Renal cortical epithelial cell (primary cell): Measurements from ENCODE around the gene ZNF697. TPM values are rescaled to one million over a fixed set of nuclear protein-coding genes. Genes with fewer than 3 reads are reported as not detected.
A peak's percentile ranks its signal among the peaks of the same experiment; 100 is the strongest.

Experiments
- DNase-seq: peaks from one replicate; pipeline ENCODE4 v3.0.0-alpha.2; 2011; ENCODE audit warnings: low read depth
- total RNA-seq: library from RNA; depleted of rRNA; stranded (reverse); fragments of >200 nt; gene quantifications from 2 replicates; pipeline ENCODE4 v1.2.3, GENCODE V29; 2014

The ZNF697 gene
- total RNA-seq, 1 donor from 2014 or later: 15.0 TPM

DNA sequence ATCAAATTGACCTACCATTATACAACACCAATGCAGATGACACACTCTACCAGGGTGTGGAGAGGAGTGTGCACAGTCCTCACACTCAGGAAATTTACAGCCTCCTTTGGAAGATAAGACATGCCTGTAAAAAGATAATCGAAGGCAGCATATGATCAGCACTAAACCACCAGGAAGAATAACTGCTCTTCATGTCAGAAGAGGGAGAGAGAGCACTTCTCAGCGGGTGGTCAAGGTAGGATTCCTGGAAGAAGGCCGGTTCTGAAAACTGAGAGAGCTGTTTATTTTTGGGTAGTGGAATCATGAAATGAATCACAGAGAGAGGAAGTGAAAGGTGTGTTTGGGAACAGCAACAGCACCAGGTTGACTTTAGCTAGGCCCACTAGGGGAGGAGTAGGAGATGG lies 14.0 kb upstream of the ZNF697 start:
- DNase-seq: no peak

- DNase-seq: no peak
These were observed 12.4 kb upstream of the ZNF697 start for GRCh38 chr1:119660253-119661083.

- DNase-seq: no peak
These were observed 11.6 kb upstream of the ZNF697 start for GRCh38 chr1:119659628-119660027.

GRCh38 chr1:119656410-119656955 lies 8.4 kb upstream of the ZNF697 start:
- no peak for DNase-seq

- no peak for DNase-seq
These were observed 7.1 kb upstream of the ZNF697 start for GRCh38 chr1:119655154-119655553.

DNA sequence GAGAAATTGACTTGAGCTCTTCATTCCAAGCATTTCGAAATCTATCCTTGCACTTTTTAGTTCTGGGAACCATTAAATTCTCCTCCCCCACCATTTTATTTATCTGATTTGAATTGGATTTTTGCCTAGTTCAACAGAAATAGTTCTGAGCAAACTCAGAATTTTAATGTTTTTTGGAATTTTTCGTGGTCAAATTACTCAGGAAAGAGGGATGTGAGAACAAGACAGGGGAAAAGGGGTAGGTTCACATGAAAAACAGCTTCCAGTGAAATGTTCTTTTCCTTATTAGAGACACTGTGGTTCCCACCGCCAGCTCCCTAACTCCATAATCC lies 5.7 kb upstream of the ZNF697 start:
- no peak for DNase-seq

DNA sequence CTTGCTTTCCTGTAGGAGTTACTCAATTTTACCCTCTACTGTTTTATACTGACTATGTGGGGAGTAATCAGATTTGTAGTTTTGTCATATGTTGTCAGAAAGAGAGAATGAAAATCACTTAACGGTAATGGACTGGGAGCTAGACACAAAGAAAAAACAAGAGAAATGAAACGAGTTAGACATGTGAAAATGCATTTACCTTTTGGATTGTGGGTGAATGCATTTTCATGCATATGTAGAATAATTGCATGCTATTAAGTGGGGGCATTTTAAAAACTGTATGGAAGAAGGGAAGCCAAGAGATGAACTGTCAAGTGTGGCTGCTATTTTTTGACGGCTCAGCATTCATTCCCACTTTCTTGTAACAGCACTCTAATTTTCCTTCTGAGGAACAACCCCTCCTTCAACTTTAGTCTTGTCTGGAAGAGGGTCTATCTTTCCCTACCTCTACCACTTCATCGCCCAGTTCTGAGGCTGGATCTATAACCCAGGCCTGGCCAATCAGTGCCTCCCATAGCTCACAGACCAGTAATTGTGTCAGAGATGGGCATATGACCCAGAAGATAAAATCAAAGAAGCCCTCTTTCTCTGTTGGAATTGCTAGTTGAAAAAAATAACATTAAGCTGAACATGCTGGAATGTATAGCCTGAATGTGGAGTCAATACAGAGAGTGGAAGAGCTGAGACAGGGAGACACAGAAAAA lies 5.2 kb upstream of the ZNF697 start:
- DNase-seq: no peak

DNA sequence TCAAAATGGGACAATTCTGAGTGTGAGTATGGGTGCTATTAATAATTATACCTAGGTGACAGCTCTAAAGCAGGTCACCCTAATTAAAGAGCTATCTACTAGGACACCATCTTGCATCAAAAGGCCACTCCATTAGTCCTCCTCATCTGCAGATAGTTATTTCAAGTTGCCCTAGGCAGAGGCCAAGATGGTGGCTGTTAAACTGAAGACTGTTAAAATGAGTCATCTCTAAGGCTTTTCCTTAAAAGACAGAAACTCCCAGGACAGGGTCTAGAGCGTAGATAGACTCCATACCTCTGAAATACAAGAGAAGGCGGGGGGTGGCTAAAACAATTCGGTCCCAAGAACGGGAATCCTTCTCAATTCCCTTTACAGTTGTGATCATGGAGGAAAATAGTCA lies 4.5 kb upstream of the ZNF697 start:
- no peak for DNase-seq

DNA sequence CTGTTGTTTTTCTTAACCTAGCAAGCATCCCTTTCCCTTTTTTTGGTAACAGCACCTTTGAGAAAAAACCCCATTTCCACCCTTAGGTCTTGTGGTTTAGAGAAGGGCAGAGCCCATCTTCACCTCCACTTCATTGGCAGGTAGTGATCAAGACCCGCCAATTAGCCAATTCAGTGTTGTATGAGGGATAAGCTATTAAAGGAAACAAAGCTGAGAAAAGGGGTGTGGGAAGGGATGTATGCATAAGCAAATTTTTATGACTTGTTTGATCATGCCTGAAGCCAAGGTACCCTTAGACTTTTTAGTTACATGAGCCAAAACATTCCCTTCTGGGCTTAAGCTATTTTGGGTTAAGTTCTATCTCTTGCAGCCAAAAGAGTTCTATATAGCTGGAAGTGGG lies 3.6 kb upstream of the ZNF697 start:
- DNase-seq: no peak

- no peak for DNase-seq
These were observed 3.1 kb upstream of the ZNF697 start for GRCh38 chr1:119651133-119651532.

DNA sequence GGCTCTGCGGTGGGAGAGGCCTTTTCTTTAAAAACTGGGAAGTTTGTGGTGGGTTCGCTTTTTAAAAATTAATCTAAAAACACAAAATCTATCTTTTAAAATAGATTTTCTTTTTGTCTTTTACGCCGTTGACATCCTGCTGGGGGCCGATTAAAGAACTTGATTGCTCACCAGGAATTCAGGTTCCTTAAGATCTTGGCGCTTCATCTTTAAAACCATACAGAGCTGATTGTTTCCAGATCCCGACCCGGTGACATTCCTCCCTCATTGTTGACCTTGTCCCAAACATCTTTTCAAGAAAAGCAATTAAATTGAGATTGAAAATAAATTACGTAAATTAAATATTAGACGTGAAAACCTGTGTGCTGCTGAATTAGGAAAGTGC lies 546 bp upstream of the ZNF697 start:
- DNase-seq: no peak

DNA sequence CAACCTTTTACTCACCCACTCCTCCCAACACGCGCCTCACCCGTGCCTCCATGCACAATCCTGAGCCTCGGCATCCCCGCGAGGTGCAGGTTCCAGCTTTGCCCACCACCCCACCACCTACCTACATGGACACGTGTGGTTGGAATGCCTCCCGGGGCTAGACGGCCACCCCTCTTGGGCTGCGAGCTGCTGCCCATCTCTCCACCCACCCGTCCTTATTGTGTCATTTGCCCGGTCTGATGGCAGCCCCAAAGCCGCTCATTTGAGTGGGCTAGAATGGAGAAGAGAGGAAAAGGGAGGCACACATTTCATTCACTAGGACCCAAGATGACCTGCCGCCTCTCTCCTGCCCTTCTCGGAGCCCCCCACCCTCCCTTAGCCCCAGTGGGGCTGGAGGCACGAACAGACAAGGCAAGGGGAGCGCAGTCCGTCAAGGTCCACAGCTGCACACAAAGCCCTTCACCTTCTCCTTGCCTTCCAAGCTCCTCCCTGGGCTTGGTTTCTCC lies 785 bp downstream of the ZNF697 start:
- DNase-seq: no peak

GRCh38 chr1:119646521-119647227 lies 1.4 kb downstream of the ZNF697 start:
- DNase-seq: peak; percentile 83

DNA sequence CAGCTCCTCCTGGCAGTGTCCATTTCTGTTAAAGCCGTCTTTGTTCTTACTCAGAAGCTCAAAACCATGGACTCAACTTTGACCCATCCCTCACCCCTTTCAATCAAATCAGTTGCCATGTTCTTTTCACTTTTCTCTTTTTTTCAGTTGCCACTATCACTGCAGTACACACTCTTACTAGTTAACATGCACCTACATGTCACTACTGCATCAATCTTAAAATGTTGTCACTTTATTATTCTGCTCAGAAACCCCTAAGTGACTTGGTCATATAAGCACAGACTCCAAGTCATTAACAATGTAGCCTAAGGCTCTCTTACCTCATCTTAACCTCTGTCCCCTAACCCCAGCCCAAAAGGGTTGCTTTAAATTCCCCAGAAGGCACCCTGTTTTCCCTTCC lies 9.0 kb downstream of the ZNF697 start:
- DNase-seq: no peak

DNA sequence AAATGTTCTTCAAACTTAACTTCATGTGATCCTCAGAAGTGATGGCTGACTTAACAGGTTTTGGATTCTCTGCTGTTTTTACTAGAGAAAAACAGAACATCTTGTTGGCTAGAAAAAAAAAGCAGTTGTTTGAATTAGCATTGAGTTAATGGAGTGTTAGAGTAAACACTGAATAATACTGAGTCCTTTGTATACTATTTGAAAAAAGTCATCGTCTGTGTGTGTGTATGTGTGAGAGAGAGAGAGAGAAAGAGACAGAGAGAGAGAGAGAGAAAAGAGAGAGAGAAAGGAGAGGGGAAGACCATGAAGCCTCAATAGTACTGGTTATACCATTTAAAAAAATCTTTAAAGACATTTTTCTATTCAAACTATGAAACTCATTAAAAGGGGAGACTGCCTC lies 10.4 kb downstream of the ZNF697 start:
- peak; percentile 46 for DNase-seq

DNA sequence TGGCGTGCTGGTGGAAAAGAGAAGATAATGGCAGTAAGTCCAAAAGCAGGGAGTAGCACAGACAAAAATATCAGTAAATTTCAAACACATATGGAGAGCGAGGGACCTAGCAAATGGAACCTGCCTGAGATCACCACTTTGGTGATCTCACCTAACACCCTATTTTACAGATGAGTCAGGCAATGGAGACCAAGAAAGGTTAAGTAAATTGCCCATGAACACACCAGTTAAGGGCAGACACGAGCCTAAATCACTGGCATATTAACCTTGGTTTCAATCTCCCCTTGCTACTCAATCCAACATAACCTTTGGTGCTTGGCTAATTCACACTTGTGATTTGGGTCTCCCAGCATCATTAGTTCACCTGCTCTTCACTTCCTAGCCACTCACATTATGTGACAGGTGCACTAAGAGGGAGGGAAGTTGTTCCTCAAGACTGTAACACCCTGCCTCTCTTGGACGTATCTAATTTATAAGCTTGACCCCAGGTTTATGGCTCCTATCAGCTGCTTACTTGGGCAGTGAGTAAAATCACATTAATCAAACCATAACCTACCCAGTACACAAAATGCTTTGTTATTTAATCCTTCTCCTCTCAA lies 11.5 kb downstream of the ZNF697 start:
- DNase-seq: peak; percentile 45

DNA sequence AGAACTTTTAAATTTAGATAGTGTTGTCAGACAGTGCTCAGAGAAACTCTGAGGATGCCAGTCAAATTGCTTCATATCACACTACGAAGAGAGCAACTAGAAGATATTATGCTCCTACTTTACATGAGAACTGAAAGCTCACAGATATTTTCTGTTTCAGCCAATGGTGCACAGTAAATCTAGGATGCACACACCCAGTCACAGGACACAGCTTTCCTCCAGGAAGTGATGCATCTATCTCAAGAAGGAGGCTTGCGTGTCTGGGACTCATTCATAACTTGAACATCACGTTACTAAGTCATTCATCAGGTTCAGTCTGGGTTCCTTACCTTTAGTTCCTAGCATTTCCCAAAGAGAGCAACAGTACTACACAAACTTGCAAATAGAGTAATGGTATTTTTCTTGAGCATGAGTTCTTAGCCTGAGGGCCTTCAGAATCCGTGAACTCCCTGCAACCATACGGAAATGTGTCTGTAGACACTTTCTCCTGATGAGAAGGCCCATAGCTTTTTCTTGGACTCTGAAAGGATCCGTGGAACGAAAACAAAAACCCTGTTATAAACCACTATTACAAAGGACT lies 12.2 kb downstream of the ZNF697 start:
- DNase-seq: peak; percentile 39

DNA sequence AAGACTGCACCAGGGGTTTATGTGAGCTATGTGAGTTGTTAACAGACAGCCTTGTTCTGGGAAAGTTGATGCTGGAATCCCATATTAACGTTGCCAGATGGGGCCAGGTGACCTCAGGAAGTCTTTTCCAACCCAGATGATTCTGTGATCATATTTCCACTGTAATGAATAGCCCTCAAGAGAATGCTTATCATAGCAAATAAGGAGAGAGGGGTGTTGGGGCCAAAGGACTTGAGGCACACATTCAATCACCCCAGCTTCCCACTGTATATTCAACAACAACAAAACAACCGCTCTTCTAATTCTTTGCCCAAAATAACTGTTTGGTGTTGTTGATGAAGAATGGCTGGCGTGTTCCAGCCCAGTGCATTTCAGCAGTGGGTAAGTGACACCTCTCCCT lies 14.1 kb downstream of the ZNF697 start:
- DNase-seq: no peak

DNA sequence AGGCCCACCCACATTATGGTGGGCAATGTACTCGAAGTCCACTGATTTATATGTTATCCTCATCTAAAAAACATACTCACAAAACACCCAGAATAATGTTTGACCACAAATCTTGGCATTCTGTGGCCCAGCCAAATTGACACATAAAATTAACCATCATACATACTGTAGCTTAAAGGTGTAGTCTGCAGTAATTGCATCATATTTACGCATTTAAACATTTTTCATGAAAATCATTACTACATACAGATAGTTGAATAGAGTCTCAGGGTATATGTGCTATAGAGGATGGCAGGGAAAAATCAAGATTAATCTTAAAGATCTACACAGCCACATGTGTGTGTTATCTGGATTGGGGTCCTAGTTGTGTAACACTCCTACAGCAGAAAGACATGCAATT lies 14.5 kb downstream of the ZNF697 start:
- no peak for DNase-seq

DNA sequence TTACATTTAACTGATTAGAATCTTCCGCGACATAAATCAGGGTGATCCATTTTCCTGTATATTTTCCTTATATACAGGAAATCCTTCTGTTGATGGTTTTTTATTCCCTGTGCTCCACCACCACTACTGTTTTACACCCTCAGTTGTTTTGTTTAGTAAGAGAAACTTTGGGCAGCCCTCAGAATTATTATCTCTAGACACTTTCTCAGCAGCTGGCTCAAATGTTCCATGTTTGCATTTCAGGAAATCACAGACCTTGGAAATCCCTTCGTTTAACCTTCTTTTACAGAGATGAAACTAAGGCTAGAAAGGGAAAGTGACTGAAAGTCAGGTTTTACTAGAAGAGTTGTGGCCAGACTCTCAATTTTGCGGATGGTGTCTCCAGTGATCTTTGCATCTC lies 15.2 kb downstream of the ZNF697 start:
- no peak for DNase-seq

GRCh38 chr1:119632103-119632490 lies 16.0 kb downstream of the ZNF697 start:
- no peak for DNase-seq
